C4-2B (cell line): ENCODE data around the gene BNC2.

Experiments used
- ZFX ChIP-seq: fragments of 450-650 bp; IDR thresholded peaks from 2 replicates; pipeline ENCODE4 v1.6.1; 2017
- TF ChIP-seq, protein P1 (sequence below): fragments of 450-650 bp; conservative IDR thresholded peaks from 2 replicates; pipeline ENCODE4 v1.5.1; 2017; ENCODE audit warnings: mild to moderate bottlenecking

- TF ChIP-seq, protein P1, sequence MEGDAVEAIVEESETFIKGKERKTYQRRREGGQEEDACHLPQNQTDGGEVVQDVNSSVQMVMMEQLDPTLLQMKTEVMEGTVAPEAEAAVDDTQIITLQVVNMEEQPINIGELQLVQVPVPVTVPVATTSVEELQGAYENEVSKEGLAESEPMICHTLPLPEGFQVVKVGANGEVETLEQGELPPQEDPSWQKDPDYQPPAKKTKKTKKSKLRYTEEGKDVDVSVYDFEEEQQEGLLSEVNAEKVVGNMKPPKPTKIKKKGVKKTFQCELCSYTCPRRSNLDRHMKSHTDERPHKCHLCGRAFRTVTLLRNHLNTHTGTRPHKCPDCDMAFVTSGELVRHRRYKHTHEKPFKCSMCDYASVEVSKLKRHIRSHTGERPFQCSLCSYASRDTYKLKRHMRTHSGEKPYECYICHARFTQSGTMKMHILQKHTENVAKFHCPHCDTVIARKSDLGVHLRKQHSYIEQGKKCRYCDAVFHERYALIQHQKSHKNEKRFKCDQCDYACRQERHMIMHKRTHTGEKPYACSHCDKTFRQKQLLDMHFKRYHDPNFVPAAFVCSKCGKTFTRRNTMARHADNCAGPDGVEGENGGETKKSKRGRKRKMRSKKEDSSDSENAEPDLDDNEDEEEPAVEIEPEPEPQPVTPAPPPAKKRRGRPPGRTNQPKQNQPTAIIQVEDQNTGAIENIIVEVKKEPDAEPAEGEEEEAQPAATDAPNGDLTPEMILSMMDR = no peak
- no peak for TF ChIP-seq ZFX
Measured at GRCh38 chr9:16671591-16672137, 198.8 kb downstream of the BNC2 start.
